ENCODE results near the gene FAM168A.

GRCh38 chr11:73451896-73452295 is 146.0 kb downstream of the FAM168A start:
- TF ChIP-seq CTCF (IDR thresholded peaks at IDR 0.05) (no peak), POLR2A (IDR thresholded peaks at IDR 0.05) (no peak)
